ENCODE results near the gene DOCK10. TPM values are rescaled to one million over a fixed set of nuclear protein-coding genes. Genes with fewer than 3 reads are reported as not detected.

The DOCK10 gene
- polyA plus RNA-seq, 12 donors: 13.4 to 35.6 (median 18.2) TPM; not detected in 1

DNA sequence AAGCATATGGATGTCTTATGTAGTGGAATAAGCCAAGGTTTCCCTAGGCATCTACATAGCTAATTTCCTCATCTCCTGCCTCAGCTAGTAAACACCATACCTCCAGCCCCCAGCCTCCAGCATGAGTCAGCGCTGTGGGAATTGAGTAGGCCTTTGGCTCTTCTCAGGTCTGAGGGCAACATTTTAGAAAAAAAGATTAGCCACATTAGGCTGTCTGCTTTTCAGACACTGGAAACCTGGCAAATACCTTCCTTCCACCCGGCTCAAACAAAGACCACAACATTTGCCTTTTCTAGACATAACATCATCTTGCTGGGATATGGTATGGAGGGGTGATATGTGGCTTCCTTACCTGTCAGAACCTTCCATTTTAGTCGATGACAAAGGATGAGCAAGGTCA lies 320.0 kb downstream of the DOCK10 start:
- no peak for DNase-seq

DNA sequence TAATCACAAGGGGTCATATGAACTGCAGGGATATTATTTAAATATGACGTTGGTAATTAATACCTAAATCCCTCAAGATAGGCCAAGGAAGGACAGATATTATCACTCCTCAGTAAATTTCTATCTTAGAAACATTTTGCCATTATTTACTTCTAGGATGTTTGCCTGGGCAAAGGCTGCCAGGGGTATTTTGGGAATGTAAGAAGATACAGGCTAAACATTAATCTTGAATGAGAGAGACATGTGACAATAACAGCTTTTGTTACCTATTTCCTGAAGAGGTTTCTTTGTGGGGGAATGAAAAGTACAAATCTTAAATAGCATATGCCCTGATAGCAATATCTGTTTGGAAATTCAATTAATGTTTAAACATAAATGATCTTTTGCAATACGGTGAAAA lies 325.3 kb downstream of the DOCK10 start:
- DNase-seq: no peak

DNA sequence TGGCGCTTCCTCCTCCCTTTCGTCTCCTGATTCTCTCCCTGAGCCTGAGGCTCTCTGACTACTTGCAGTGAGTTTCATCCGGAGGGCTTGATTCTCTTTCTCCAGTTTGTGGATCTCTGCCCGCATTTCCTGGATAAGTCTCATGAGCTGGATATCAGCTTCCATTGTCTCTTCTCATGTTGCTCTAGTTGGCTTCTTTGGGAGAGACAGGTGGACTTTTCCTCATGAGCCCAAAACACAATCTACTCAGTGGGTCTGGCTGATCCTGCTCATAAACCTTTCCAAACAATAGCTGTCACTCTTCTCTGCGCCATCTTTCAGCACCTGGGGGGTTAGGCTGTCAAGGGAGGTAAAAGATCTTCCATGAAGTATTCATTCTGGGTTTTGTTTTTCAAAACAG lies 326.1 kb downstream of the DOCK10 start, which contains the start of gene CCDC195:
CCDC195 (minus strand) TSS at position 165 of the 400 bp plus-strand sequence; CDS start at position 165, 0 bp downstream.
- DNase-seq: no peak

Measured in muscle of arm (tissue), 12 donors.